ENCODE data around the gene JARID2. TPM values are rescaled to one million over a fixed set of nuclear protein-coding genes. Genes with fewer than 3 reads are reported as not detected.
A peak's percentile ranks its signal among the peaks of the same experiment; 100 is the strongest.

The JARID2 gene
- total and polyA plus RNA-seq, 2 of the 8 experiments (the other 6 are each of a cell fraction or from before 2014, with no cell fraction given): 60.1 to 239 TPM

- TF ChIP-seq CHD7 (IDR thresholded peaks at IDR 0.05; ENCODE audit: insufficient replicate concordance, low read length) (no peak), EP300 (IDR thresholded peaks at IDR 0.05; ENCODE audit: borderline replicate concordance in 1 of 2, low read depth in 2 of 2, low read length in 2 of 2) (peak in 1 of 2 experiments; percentile 46; a peak in 1 of 3 replicates), MAX (IDR thresholded peaks at IDR 0.05) (no peak; the same call in 1 of the 2 replicates), MAFK (IDR thresholded peaks at IDR 0.05; ENCODE audit: low read depth, low read length) (no peak), CHD1 (IDR thresholded peaks at IDR 0.05; ENCODE audit: low read depth, low read length) (no peak), RFX5 (IDR thresholded peaks at IDR 0.05; ENCODE audit: borderline replicate concordance, low read depth, low read length) (no peak), YY1 (IDR thresholded peaks at IDR 0.05; ENCODE audit: low read depth, low read length) (peak; percentile 95), KDM1A (IDR thresholded peaks at IDR 0.05; ENCODE audit: borderline replicate concordance, low read length) (no peak), SIN3A (conservative IDR thresholded peaks at IDR 0.05 in 1 of 2, IDR thresholded peaks at IDR 0.05 in 1 of 2; ENCODE audit: low read depth in 1 of 2, low read length in 2 of 2) (peak; percentile 10 to 81; a peak in 1 of 4 replicates)
These were observed at the start of gene JARID2 (continued) for GRCh38 chr6:15245361-15246216.
